Osteoblast (primary cell): Measurements from ENCODE around the gene LAPTM5. TPM values are rescaled to one million over a fixed set of nuclear protein-coding genes. Genes with fewer than 3 reads are reported as not detected.

Experiments used
- DNase-seq: peaks from one replicate; pipeline ENCODE4 v3.0.0; 2011; ENCODE audit warnings: low spot score, mixed read lengths; ENCODE audit not compliant: insufficient read length; ENCODE audit errors: missing footprints
- H2AFZ ChIP-seq: 2 replicates; pipeline ENCODE4 v1.6.0; 2011; ENCODE audit warnings: mild to moderate bottlenecking, low read length
- H3K27ac ChIP-seq: 2 replicates; pipeline ENCODE4 v1.5.1; 2011; ENCODE audit warnings: mild to moderate bottlenecking, low read depth, low read length, moderate library complexity
- H3K27me3 ChIP-seq: 2 replicates; pipeline ENCODE4 v1.6.0; 2012; ENCODE audit warnings: mild to moderate bottlenecking, control low read depth, inconsistent platforms, low read length, moderate library complexity; ENCODE audit not compliant: insufficient read depth
- H3K36me3 ChIP-seq: 2 replicates; pipeline ENCODE4 v1.5.1; 2011; ENCODE audit warnings: mild to moderate bottlenecking, low read length, control low read depth, moderate library complexity; ENCODE audit not compliant: insufficient read depth
- H3K4me1 ChIP-seq: 2 replicates; pipeline ENCODE4 v1.5.1; 2011; ENCODE audit warnings: mild to moderate bottlenecking, low read length, control low read depth, moderate library complexity; ENCODE audit not compliant: insufficient read depth
- H3K4me2 ChIP-seq: 2 replicates; pipeline ENCODE4 v1.6.0; 2011; ENCODE audit warnings: mild to moderate bottlenecking, low read length; ENCODE audit not compliant: insufficient read depth
- H3K4me3 ChIP-seq: fragments of 200-600 bp; sonication (generic); 3 replicates; pipeline ENCODE4 v1.5.1; 2012; ENCODE audit warnings: mild to moderate bottlenecking, low read length, inconsistent platforms; ENCODE audit not compliant: insufficient read depth
- H3K79me2 ChIP-seq: 2 replicates; pipeline ENCODE4 v1.6.0; 2012; ENCODE audit warnings: mild to moderate bottlenecking, low read length, control low read depth, inconsistent platforms; ENCODE audit not compliant: insufficient read depth
- H3K9me3 ChIP-seq: 2 replicates; pipeline ENCODE4 v1.5.1; 2011; ENCODE audit warnings: low read depth, low read length, control low read depth
- H4K20me1 ChIP-seq: 2 replicates; pipeline ENCODE4 v1.6.0; 2012; ENCODE audit warnings: mild to moderate bottlenecking, low read length, control low read depth; ENCODE audit not compliant: insufficient read depth
- CTCF ChIP-seq: IDR thresholded peaks from 2 replicates; pipeline ENCODE4 v1.5.1; 2011; ENCODE audit warnings: mild to moderate bottlenecking, low read depth, low read length, moderate library complexity; ENCODE audit errors: extremely low read depth
- total RNA-seq: library from RNA; depleted of rRNA; stranded (reverse); fragments of >200 nt; gene quantifications from 2 replicates; pipeline ENCODE4 v1.2.3, GENCODE V29; 2012

The LAPTM5 gene
- total RNA-seq, 1 donor, result 0.72 TPM

GRCh38 chr1:30720271-30721223 lies 37.0 kb downstream of the LAPTM5 start:
- DNase-seq, result peak; percentile 58

GRCh38 chr1:30719406-30720270 lies 37.9 kb downstream of the LAPTM5 start:
- H3K4me1 ChIP-seq, result peaks cover 9% of the 10 kb centered on the region
- H3K27me3 ChIP-seq, result no peaks in the 10 kb centered on the region
- no peak for TF ChIP-seq CTCF
- peak overlapping the region; percentile 90 for H3K4me2 ChIP-seq
- H3K27ac ChIP-seq, result peak overlapping the region; percentile 93
- DNase-seq, result peak; percentile 36
- no peaks in the 10 kb centered on the region for H3K79me2 ChIP-seq
- peak overlapping the region; percentile 71 for H3K4me3 ChIP-seq
- peaks cover 3% of the 10 kb centered on the region for H3K9me3 ChIP-seq
- peaks cover 13% of the 10 kb centered on the region for H4K20me1 ChIP-seq
- no peak overlapping the region for H2AFZ ChIP-seq
- H3K36me3 ChIP-seq, result no peaks in the 10 kb centered on the region

More at GRCh38 chr1:30720271-30721223, 37.0 kb downstream of the LAPTM5 start:
- H2AFZ ChIP-seq, result no peak overlapping the region
- no peak overlapping the region for H3K27ac ChIP-seq
- H3K4me2 ChIP-seq, result no peak overlapping the region
- no peaks in the 10 kb centered on the region for H3K27me3 ChIP-seq
- H3K9me3 ChIP-seq, result peaks cover 2% of the 10 kb centered on the region
- no peaks in the 10 kb centered on the region for H3K79me2 ChIP-seq
- H3K36me3 ChIP-seq, result no peaks in the 10 kb centered on the region
- H3K4me1 ChIP-seq, result peaks cover 9% of the 10 kb centered on the region
- TF ChIP-seq CTCF, result no peak
- no peak overlapping the region for H3K4me3 ChIP-seq
- H4K20me1 ChIP-seq, result peaks cover 13% of the 10 kb centered on the region

- H3K9me3 ChIP-seq, result peaks cover 3% of the 10 kb centered on the region
- peaks cover 9% of the 10 kb centered on the region for H3K4me1 ChIP-seq
- H4K20me1 ChIP-seq, result peaks cover 13% of the 10 kb centered on the region
- H3K79me2 ChIP-seq, result no peaks in the 10 kb centered on the region
- peak overlapping the region; percentile 93 for H3K27ac ChIP-seq
- DNase-seq, result peak; percentile 98
- H2AFZ ChIP-seq, result peak overlapping the region; percentile 98
- H3K4me2 ChIP-seq, result peak overlapping the region; percentile 90
- peak; percentile 82 for TF ChIP-seq CTCF
- no peaks in the 10 kb centered on the region for H3K36me3 ChIP-seq
- no peaks in the 10 kb centered on the region for H3K27me3 ChIP-seq
- H3K4me3 ChIP-seq, result peak overlapping the region; percentile 71
Observed at GRCh38 chr1:30718636-30719405, 38.8 kb downstream of the LAPTM5 start.
